Measurements from ENCODE around the gene MRTFA.
"Not testable (repeated sequence)": the region's sequence is repeated elsewhere in the genome, so short reads cannot be mapped to it uniquely, and the experiment has no call there.

Gene MRTFA

GRCh38 chr22:40516416-40516815 lies 120.1 kb downstream of the MRTFA start:
- DNase-seq = no peak

DNA sequence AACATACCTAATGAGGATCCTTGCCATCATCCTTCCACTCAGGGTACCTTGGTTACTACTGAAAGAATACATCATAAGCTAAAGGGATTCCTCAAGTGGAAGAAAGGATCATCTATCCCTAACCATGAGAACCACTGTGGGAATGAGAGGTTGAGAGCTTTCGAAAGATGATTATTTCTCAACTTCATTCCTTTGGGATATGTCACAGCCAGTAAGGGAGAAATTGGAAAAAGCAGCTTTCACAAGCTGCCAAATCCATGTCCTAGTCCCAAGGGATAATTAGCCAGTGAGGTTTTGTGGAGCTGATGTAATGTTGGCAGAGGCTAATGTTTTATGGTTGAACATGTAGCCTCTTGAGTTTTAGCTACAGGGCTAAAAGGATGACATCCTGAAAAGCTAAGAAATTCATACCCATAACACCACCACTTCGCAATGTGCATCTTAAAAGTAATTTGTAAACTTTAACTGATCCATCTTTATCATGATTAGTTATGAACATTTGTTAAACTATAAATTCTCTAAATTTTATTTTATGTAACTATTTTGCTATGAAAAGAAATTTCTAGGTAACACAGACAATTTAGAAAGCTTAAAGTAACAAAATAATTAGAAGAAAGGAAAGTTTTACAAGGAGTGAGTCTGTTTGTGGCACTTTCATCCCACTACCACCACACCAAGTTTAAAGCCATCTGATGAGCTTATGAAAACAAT lies 123.9 kb downstream of the MRTFA start:
- DNase-seq = no peak

DNA sequence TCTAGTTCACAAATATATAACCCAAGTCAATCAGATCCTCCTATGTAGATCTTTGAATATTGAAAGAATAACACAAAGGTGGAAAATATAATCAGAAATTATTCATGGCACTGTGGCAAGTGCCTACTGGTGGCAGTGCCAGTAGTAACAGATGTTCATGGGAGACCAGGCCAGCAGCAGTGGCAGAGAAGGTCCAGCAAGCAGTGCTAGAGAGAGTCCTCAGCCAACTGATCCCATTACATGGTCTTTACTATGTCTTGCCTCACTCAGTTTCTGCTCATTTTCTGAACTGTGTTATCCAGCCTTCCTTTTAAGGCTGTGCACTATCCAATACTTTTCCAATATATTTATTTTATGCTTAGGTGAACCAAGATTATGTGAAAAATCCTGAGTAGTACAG lies 124.9 kb downstream of the MRTFA start:
- no peak for DNase-seq

DNA sequence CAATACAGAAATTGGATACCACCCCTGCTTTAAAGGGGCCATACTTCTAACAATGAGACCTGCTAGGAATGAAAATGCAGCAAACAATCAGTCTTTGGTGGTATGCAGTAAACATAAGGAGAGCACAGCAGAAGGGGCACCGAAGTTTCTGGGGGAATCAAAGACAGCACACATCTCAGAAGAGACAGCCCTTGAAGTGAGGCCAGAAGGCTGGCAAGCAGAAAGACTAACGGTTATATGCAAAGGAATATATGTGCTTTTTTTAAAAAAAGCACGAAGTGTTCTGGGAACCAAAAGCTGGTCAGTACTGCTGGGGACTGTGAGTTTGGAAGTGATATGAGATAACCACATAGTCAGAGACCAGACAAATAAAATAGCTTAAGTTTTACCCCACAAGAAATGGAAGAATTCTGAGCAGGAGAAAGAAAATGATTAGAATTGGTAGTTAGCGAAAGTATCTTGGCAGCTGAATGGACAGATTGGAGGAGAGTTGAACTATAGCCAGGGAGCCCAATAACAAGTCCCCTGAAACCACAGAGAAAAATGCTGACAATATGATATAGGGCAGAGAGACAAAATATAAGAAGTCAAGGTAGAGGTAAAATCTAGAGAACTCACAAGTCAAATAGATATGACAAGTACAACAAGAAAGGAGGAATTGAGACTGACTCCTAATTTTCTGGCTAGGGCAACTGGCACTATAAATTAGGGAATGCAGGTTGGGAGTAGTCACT lies 125.7 kb downstream of the MRTFA start:
- DNase-seq = no peak

GRCh38 chr22:40509401-40510134 lies 127.0 kb downstream of the MRTFA start:
- no peak for DNase-seq

DNA sequence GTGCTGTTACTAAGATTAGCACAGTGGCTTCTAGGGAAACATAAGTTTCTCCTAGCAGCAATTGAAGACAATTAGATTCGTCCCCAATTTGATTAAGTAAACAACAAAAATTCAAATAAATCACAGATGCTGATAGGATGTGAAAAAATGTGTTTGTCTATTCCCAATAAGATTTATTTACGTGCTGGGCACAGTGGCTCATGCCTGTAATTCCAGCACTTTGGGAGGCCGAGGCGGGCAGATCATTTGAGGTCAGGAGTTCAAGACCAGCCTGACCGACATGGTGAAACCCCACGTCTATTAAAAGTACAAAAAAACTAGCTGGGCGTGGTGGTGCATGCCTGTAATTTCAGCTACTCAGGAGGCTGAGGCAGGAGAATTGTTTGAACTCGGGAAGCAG lies 128.5 kb downstream of the MRTFA start:
- DNase-seq = not testable (repeated sequence)

DNA sequence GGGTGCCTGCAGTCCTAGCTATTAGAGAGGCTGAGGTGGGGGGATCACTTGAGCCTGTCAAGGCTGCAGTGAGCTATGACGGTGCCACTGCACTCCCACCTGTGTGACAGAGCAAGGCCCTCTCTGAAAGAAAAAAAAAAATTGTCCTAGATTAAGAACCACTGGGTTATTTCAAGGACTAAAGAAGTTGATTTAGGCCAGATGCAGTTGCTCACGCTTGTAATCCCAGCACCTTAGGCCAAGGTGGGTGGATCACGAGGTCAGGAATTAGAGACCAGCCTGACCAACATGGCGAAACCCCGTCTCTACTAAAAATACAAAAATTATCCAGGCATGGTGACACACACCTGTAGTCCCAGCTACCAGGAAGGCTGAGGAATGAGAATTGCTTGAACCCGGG lies 129.0 kb downstream of the MRTFA start:
- no peak for DNase-seq

GRCh38 chr22:40506762-40507161 lies 129.8 kb downstream of the MRTFA start:
- DNase-seq = no peak

- no peak for DNase-seq
Observed at GRCh38 chr22:40504285-40505249, 132.0 kb downstream of the MRTFA start.

GRCh38 chr22:40502919-40503318 lies 133.6 kb downstream of the MRTFA start:
- no peak for DNase-seq

- DNase-seq = not testable (repeated sequence)
Observed at GRCh38 chr22:40500465-40500786, 136.1 kb downstream of the MRTFA start.

DNA sequence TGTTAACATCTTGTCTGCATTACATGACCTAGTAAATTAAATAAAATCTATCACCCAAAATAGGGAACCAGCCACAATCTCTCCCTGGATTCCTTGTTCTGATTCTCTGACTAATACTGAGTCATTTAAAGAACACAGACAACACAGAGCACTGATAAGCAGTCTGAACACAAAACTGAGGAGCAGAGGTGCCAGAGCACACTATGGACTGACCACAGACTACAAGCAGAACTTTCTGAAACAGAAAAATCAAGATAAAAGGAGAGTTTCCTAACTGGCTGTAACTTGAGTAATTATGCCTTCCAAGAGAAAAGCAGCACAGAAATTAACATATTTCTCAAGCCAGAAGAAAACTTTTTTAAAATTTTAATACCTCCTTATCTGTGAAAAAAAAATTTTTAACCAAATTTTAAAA lies 137.3 kb downstream of the MRTFA start:
- DNase-seq = no peak

- no peak for DNase-seq
Observed at GRCh38 chr22:40498420-40499208, 137.9 kb downstream of the MRTFA start.

GRCh38 chr22:40493441-40493840 lies 143.1 kb downstream of the MRTFA start:
- no peak for DNase-seq

- DNase-seq = no peak
Observed at GRCh38 chr22:40491990-40492631, 144.4 kb downstream of the MRTFA start.

GRCh38 chr22:40487663-40488249 lies 148.8 kb downstream of the MRTFA start:
- no peak for DNase-seq

- DNase-seq = no peak
Observed at GRCh38 chr22:40486962-40487602, 149.4 kb downstream of the MRTFA start.

- DNase-seq = no peak
Observed at GRCh38 chr22:40485813-40486667, 150.5 kb downstream of the MRTFA start.

DNA sequence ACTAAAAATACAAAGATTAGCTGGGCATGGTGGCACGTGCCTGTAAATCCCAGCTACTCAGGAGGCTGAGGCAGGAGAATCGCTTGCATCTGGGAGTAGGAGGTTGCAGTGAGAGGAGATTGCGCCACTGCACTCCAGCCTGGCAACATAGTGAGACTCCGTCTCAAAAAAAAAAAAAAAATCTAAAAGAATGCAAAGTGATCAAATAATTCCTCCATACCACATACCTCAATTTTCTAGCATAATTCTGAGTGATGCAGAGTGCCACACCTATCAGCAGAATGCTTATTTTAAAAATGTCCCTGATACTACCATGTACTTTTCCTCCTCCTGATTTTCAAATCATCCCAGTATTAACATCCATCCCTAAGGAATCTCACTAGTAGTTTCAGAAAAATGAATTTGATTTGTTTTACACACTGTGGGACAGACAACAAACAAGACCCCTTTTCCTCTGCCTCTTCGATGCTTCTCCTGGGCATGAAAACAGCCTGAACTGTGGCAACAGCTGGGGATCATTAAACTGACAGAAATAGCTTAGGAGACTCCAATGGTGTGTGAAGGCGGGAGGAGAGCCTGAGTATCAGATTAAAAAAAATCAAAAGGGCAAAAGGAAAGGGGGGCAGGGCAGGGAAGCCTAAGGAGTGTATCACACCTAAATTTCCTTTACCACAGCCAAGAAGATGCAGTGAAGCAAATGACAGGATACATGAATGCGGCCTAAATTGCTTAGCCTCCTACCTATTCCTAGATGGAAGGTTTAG lies 151.4 kb downstream of the MRTFA start:
- DNase-seq = no peak

Data from activated CD8-positive, alpha-beta memory T cell treated with anti-CD3 and anti-CD28 coated beads, Interleukin-2, amount 50 U/mL, for 4 hours (primary cell).